PC-3 (cell line): ENCODE results near the gene MNT. TPM values are rescaled to one million over a fixed set of nuclear protein-coding genes. Genes with fewer than 3 reads are reported as not detected.

Experiments
- ATAC-seq: fragments of 200-7000 bp; cut with Tn5 transposase; 2 replicates; pipeline ENCODE4 v1.9.1; 2020; ENCODE audit warnings: mild to moderate bottlenecking, moderate library complexity
- BruUV-seq: library from RNA; stranded (reverse); fragments of 400-500 nt; replicated peaks from 2 replicates; lab custom pipeline; 2021; lab: Mats Ljungman, UMichigan
- CTCF ChIA-PET: fragments of 300-600 bp; sonication (Branson Sonifier 250); formaldehyde crosslinking; loops from one replicate; lab custom pipeline; 2022; ENCODE audit warnings: antibody characterized with exemption; lab: Charles Lee
- POLR2A ChIA-PET: fragments of 300-600 bp; sonication (Branson Sonifier 250); formaldehyde crosslinking; loops from one replicate; lab custom pipeline; 2022; ENCODE audit warnings: antibody characterized with exemption; ENCODE audit not compliant: unreplicated experiment; lab: Charles Lee
- DNase-seq: peaks from one replicate; pipeline ENCODE4 v3.0.0-alpha.2; 2015
- H2AFZ ChIP-seq: fragments of 300-600 bp; sonication (generic); 2 replicates; pipeline ENCODE4 v1.6.0; 2016; ENCODE audit warnings: antibody characterized with exemption, low read length
- H3F3A ChIP-seq: fragments of 300-600 bp; sonication (generic); one replicate; pipeline ENCODE4 v1.6.0; 2017; ENCODE audit warnings: antibody characterized with exemption, low read length, control low read depth, mild to moderate bottlenecking; ENCODE audit not compliant: unreplicated experiment
- H3K27ac ChIP-seq: fragments of 300-600 bp; sonication (generic); 2 replicates; pipeline ENCODE4 v1.5.1; 2016; ENCODE audit warnings: mild to moderate bottlenecking, low read length
- H3K27me3 ChIP-seq: fragments of 300-600 bp; sonication (generic); 2 replicates; pipeline ENCODE4 v1.6.1; 2016; ENCODE audit warnings: low read length, mixed read lengths
- H3K36me3 ChIP-seq: fragments of 300-600 bp; sonication (generic); 2 replicates; pipeline ENCODE4 v1.6.1; 2016; ENCODE audit warnings: low read depth, mixed run types, low read length, mixed read lengths
- H3K4me1 ChIP-seq: fragments of 300-600 bp; sonication (generic); 2 replicates; pipeline ENCODE4 v1.5.1; 2016; ENCODE audit warnings: low read length; ENCODE audit not compliant: insufficient read depth
- H3K4me2 ChIP-seq: fragments of 300-600 bp; sonication (generic); 2 replicates; pipeline ENCODE4 v1.6.0; 2016; ENCODE audit warnings: low read length
- H3K4me3 ChIP-seq: fragments of 300-600 bp; sonication (generic); 2 replicates; pipeline ENCODE4 v1.5.1; 2016; ENCODE audit warnings: mild to moderate bottlenecking, low read length, mixed read lengths
- H3K79me2 ChIP-seq: fragments of 300-600 bp; sonication (generic); 2 replicates; pipeline ENCODE4 v1.6.1; 2017; ENCODE audit warnings: low read length, mixed read lengths
- H3K9ac ChIP-seq: fragments of 300-600 bp; sonication (generic); 2 replicates; pipeline ENCODE4 v1.6.0; 2016; ENCODE audit warnings: mild to moderate bottlenecking, low read length
- H3K9me2 ChIP-seq: fragments of 300-600 bp; sonication (generic); replicated peaks from 2 replicates; pipeline ENCODE4 v1.6.1; 2016; ENCODE audit warnings: mixed run types, low read length, mixed read lengths
- H3K9me3 ChIP-seq: fragments of 300-600 bp; sonication (generic); 2 replicates; pipeline ENCODE4 v1.6.1; 2016; ENCODE audit warnings: low read length, mixed read lengths
- H4K20me1 ChIP-seq: fragments of 300-600 bp; sonication (generic); 2 replicates; pipeline ENCODE4 v1.6.1; 2016; ENCODE audit warnings: low read length, mixed read lengths
- EZH2 ChIP-seq: fragments of 300-600 bp; sonication (generic); IDR thresholded peaks from one replicate; pipeline ENCODE4 v1.6.1; 2017; ENCODE audit warnings: antibody characterized with exemption, mild to moderate bottlenecking, low read length; ENCODE audit not compliant: unreplicated experiment
- EZH2phosphoT487 ChIP-seq: fragments of 300-600 bp; sonication (generic); IDR thresholded peaks from 2 replicates; pipeline ENCODE4 v1.6.1; 2018; ENCODE audit warnings: mild to moderate bottlenecking, antibody characterized with exemption, low read length, borderline replicate concordance
- intact Hi-C: fragments of 100-400 bp; cut with micrococcal nuclease; formaldehyde crosslinking; loops from 2 replicates; pipeline ENCODE4 v1.9.0; 2023
- total RNA-seq: library from RNA; depleted of rRNA; stranded (reverse); fragments of >200 nt; gene quantifications from 2 replicates; pipeline ENCODE4 v1.2.3, GENCODE V29; 2014
- TF ChIP-seq, protein P1 (sequence below): fragments of 300-600 bp; sonication (generic); conservative IDR thresholded peaks from 2 replicates; pipeline ENCODE4 v1.5.1; 2017; ENCODE audit warnings: antibody characterized with exemption, low read depth, mild to moderate bottlenecking, low read length

Gene MNT
- total RNA-seq, 1 experiment from 2014 or later = 19.1 TPM

- DNase-seq (no peak), ATAC-seq (no peak)
- POLR2A ChIA-PET = no interaction called here
- H3K9me3 ChIP-seq = no peaks in the 10 kb centered on the region
- CTCF ChIA-PET = no interaction called here
- intact Hi-C loops = no loop called here
- no TSS peak for BruUV-seq
- no peaks in the 10 kb centered on the region for H3F3A ChIP-seq
- no peak overlapping the region for H3K9ac ChIP-seq
- no peak overlapping the region for H3K4me2 ChIP-seq
- H3K9me2 ChIP-seq = no peaks in the 10 kb centered on the region
- TF ChIP-seq EZH2phosphoT487 = no peak
- TF ChIP-seq EZH2 = no peak
- TF ChIP-seq, protein P1, sequence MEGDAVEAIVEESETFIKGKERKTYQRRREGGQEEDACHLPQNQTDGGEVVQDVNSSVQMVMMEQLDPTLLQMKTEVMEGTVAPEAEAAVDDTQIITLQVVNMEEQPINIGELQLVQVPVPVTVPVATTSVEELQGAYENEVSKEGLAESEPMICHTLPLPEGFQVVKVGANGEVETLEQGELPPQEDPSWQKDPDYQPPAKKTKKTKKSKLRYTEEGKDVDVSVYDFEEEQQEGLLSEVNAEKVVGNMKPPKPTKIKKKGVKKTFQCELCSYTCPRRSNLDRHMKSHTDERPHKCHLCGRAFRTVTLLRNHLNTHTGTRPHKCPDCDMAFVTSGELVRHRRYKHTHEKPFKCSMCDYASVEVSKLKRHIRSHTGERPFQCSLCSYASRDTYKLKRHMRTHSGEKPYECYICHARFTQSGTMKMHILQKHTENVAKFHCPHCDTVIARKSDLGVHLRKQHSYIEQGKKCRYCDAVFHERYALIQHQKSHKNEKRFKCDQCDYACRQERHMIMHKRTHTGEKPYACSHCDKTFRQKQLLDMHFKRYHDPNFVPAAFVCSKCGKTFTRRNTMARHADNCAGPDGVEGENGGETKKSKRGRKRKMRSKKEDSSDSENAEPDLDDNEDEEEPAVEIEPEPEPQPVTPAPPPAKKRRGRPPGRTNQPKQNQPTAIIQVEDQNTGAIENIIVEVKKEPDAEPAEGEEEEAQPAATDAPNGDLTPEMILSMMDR = no peak
- H4K20me1 ChIP-seq = no peaks in the 10 kb centered on the region
- H2AFZ ChIP-seq = no peak overlapping the region
- H3K4me3 ChIP-seq = no peak overlapping the region
- no peaks in the 10 kb centered on the region for H3K36me3 ChIP-seq
- H3K27ac ChIP-seq = no peak overlapping the region
- H3K79me2 ChIP-seq = no peaks in the 10 kb centered on the region
- H3K27me3 ChIP-seq = no peaks in the 10 kb centered on the region
- H3K4me1 ChIP-seq = peaks cover 17% of the 10 kb centered on the region
Measured at GRCh38 chr17:2362416-2362815, 38.4 kb downstream of the MNT start.

DNA sequence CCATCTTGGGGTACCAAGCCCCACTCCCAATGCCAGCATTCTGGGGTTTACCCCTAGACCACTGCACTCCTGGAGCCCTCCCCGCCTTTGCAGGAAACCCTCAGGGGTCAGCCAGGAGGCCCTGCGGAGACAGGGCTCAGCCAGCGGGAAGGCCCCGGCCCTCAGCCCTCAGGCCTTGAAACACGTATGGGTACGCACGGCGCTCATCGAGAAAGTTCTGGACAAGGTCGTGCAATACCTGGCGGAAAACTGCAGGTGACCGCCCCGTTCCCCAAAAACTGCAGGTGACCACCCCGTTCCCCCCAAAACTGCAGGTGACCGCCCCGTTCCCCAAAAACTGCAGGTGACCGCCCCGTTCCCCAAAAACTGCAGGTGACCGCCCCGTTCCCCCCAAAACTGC, 38.8 kb downstream of the MNT start:
- Histone ChIP-seq H3K9me3 (no peaks in the 10 kb centered on the region), H3K4me2 (no peak overlapping the region), H3K9ac (no peak overlapping the region), H3K4me3 (no peak overlapping the region), H3K9me2 (no peaks in the 10 kb centered on the region), H3K27ac (no peak overlapping the region), H3K79me2 (no peaks in the 10 kb centered on the region), H3F3A (no peaks in the 10 kb centered on the region), H3K27me3 (no peaks in the 10 kb centered on the region), H3K4me1 (peaks cover 17% of the 10 kb centered on the region), H4K20me1 (no peaks in the 10 kb centered on the region), H2AFZ (no peak overlapping the region), H3K36me3 (no peaks in the 10 kb centered on the region)
- intact Hi-C loops = no loop called here
- no peak for ATAC-seq
- no peak for DNase-seq
- TF ChIP-seq EZH2 (no peak), EZH2phosphoT487 (no peak)
- TF ChIP-seq, protein P1 = no peak
- ChIA-PET POLR2A (no interaction called here), CTCF (no interaction called here)
- no TSS peak for BruUV-seq

GRCh38 chr17:2361010-2361760, 39.7 kb downstream of the MNT start:
- Histone ChIP-seq H3K4me1 (peaks cover 17% of the 10 kb centered on the region), H2AFZ (no peak overlapping the region), H3K27ac (no peak overlapping the region), H3K27me3 (no peaks in the 10 kb centered on the region), H3K36me3 (no peaks in the 10 kb centered on the region), H3K4me2 (no peak overlapping the region), H3K9me2 (no peaks in the 10 kb centered on the region), H4K20me1 (no peaks in the 10 kb centered on the region), H3F3A (no peaks in the 10 kb centered on the region), H3K9ac (no peak overlapping the region), H3K79me2 (no peaks in the 10 kb centered on the region), H3K9me3 (no peaks in the 10 kb centered on the region), H3K4me3 (no peak overlapping the region)
- ChIA-PET CTCF (no interaction called here), POLR2A (no interaction called here)
- TF ChIP-seq EZH2 (no peak), EZH2phosphoT487 (no peak)
- TF ChIP-seq, protein P1 = no peak
- intact Hi-C loops = no loop called here
- no TSS peak for BruUV-seq
- DNase-seq (no peak), ATAC-seq (no peak)
